Progenitor cell of endocrine pancreas (in vitro differentiated cells): ENCODE data around the gene PTPRA. TPM values are rescaled to one million over a fixed set of nuclear protein-coding genes. Genes with fewer than 3 reads are reported as not detected.

Experiments used
- DNase-seq: peaks from one replicate; pipeline ENCODE4 v3.0.0; 2021; ENCODE audit warnings: low spot score; ENCODE audit not compliant: unreplicated experiment
- H3K27ac Mint-ChIP-seq: 2 replicates; pipeline ENCODE4 v1.8.0; 2021; ENCODE audit warnings: mild to moderate bottlenecking, moderate library complexity, mixed read lengths
- H3K27me3 Mint-ChIP-seq: 2 replicates; pipeline ENCODE4 v1.8.0; 2021; ENCODE audit warnings: mixed read lengths
- H3K36me3 Mint-ChIP-seq: 2 replicates; pipeline ENCODE4 v1.8.0; 2022; ENCODE audit warnings: mixed read lengths; ENCODE audit not compliant: insufficient read depth
- H3K4me1 Mint-ChIP-seq: 2 replicates; pipeline ENCODE4 v1.8.0; 2021; ENCODE audit warnings: low read depth, mixed read lengths
- H3K4me3 Mint-ChIP-seq: 2 replicates; pipeline ENCODE4 v1.8.0; 2021; ENCODE audit warnings: low read depth, mild to moderate bottlenecking, moderate library complexity, mixed read lengths
- H3K9me3 Mint-ChIP-seq: 2 replicates; pipeline ENCODE4 v1.8.0; 2021; ENCODE audit warnings: low read depth, mixed read lengths
- total RNA-seq: library from RNA; stranded (reverse); gene quantifications from 2 replicates; pipeline ENCODE4 v1.2.1, GENCODE V29; 2021
- TF ChIP-seq, protein P1 (sequence below): fragments of 200-600 bp; sonication (generic); IDR thresholded peaks from one replicate; pipeline ENCODE4 v1.5.0; 2021; ENCODE audit warnings: antibody characterized with exemption, mild to moderate bottlenecking; ENCODE audit not compliant: unreplicated experiment

PTPRA gene
- total RNA-seq, 1 donor from 2014 or later: 73.2 TPM

DNA sequence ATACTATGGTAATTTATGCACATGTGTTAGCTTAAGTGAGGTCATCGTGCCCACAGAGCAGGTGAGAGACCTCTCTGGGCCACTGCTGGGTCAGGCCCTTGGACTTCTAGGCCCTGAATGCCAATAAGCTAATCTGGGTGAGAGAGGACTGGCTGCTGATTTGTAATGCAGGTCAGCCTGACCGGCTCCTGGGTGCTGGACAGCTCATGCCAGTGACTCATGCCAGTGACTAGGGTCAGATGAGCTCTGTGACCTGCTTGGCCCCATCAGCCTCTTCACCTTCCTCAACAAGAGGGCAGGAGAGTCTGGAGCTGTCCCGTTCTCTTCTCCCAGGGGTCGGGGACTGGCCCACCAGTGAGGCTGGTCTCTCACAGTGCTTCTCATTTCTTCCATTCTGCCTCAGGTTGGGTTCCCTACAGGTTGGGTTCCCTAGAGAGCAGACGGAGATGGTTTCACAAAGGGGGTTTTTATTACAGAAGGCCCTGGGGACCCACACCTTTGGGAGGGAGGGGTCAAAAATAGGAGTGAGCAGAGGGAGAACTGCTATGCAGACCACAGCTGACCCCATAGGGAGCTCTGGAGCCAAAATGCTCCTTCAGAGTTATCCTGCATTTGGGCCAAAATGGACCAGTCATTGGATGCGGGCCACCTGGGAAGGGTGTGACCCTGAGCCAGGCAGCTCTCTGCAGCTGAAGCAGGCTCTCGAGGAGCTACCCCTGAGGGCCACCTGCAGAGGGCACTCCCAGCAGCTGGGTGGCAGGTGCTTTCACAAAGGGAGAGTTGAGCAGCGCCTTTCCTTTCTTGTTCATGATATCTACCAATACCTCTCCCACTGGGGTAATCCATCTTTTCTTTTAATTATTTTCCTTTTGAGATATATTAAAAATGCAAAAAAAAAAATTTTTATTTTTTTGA lies 196.0 kb downstream of the PTPRA start:
- DNase-seq: no peak
- H3K27me3 Mint-ChIP-seq: peaks cover 33% of the 10 kb centered on the region
- H3K9me3 Mint-ChIP-seq: no peaks in the 10 kb centered on the region
- peaks cover 5% of the 10 kb centered on the region for H3K4me1 Mint-ChIP-seq
- no peak overlapping the region for H3K27ac Mint-ChIP-seq
- no peak overlapping the region for H3K4me3 Mint-ChIP-seq
- H3K36me3 Mint-ChIP-seq: no peaks in the 10 kb centered on the region
- TF ChIP-seq, protein P1, sequence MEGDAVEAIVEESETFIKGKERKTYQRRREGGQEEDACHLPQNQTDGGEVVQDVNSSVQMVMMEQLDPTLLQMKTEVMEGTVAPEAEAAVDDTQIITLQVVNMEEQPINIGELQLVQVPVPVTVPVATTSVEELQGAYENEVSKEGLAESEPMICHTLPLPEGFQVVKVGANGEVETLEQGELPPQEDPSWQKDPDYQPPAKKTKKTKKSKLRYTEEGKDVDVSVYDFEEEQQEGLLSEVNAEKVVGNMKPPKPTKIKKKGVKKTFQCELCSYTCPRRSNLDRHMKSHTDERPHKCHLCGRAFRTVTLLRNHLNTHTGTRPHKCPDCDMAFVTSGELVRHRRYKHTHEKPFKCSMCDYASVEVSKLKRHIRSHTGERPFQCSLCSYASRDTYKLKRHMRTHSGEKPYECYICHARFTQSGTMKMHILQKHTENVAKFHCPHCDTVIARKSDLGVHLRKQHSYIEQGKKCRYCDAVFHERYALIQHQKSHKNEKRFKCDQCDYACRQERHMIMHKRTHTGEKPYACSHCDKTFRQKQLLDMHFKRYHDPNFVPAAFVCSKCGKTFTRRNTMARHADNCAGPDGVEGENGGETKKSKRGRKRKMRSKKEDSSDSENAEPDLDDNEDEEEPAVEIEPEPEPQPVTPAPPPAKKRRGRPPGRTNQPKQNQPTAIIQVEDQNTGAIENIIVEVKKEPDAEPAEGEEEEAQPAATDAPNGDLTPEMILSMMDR: peak; percentile 25

DNA sequence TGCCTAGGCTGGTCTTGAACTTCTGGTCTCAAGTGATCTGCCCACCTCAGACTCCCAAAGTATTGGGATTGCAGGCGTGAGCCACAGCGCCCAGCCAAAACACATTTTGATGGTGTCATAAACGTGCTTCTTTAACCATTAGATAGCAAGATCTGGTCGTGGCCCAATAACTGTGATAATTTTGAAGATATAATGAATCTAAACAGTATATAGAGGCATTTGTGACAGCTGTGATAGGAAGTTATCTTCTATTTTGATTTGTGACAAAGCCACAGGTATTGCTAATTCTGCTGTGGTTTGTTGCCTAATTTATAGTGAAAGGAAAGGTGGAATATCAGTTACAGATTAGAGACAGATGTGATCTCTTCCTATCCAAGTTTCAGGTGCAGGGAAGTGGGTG lies 197.4 kb downstream of the PTPRA start:
- H3K9me3 Mint-ChIP-seq: no peaks in the 10 kb centered on the region
- H3K36me3 Mint-ChIP-seq: no peaks in the 10 kb centered on the region
- DNase-seq: no peak
- H3K27ac Mint-ChIP-seq: no peak overlapping the region
- peaks cover 6% of the 10 kb centered on the region for H3K4me1 Mint-ChIP-seq
- H3K4me3 Mint-ChIP-seq: peak overlapping the region; percentile 56
- TF ChIP-seq, protein P1: no peak
- H3K27me3 Mint-ChIP-seq: peaks cover 35% of the 10 kb centered on the region

DNA sequence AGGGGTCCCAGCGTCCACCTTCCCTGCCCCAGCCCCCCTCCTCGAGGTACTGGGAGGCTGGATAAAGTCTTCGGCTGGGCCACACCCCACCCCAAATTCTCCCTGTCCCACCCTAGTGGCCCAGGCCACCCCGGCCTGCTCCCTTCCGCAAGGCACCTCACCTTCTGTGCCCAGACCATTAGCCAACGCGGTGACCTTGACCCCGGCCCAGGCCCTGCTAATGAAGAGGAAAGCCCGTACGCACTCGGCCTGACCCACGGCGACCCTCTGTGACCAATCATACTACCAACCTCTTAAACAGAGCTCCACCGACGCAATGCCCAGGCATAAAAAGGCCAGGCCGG lies 198.0 kb downstream of the PTPRA start:
- no peak overlapping the region for H3K27ac Mint-ChIP-seq
- no peak for DNase-seq
- H3K9me3 Mint-ChIP-seq: no peaks in the 10 kb centered on the region
- TF ChIP-seq, protein P1: no peak
- H3K36me3 Mint-ChIP-seq: no peaks in the 10 kb centered on the region
- H3K4me1 Mint-ChIP-seq: peaks cover 6% of the 10 kb centered on the region
- H3K4me3 Mint-ChIP-seq: no peak overlapping the region
- peaks cover 36% of the 10 kb centered on the region for H3K27me3 Mint-ChIP-seq

DNA sequence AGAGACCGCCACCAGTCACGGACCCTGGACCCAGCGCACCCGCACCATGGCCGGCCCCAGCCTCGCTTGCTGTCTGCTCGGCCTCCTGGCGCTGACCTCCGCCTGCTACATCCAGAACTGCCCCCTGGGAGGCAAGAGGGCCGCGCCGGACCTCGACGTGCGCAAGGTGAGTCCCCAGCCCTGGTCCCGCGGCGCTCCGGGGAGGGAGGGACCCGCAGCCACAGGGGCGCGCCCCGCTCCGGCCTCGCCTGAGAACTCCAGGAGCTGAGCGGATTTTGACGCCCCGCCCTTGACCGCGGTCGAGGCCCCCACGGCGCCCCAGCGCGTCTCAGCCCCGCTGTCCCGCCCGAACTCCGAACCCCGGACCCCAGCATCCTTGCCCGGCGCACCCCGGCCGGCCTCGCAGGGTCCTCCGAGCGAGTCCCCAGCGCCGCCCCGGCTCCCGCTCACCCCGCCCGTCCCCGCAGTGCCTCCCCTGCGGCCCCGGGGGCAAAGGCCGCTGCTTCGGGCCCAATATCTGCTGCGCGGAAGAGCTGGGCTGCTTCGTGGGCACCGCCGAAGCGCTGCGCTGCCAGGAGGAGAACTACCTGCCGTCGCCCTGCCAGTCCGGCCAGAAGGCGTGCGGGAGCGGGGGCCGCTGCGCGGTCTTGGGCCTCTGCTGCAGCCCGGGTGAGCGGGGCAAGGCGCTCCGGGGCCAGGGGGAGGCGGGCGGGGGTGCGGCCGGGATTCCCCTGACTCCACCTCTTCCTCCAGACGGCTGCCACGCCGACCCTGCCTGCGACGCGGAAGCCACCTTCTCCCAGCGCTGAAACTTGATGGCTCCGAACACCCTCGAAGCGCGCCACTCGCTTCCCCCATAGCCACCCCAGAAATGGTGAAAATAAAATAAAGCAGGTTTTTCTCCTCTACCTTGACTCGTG lies 198.6 kb downstream of the PTPRA start, which contains the start of gene OXT:
TSS of gene OXT (plus strand) at position 11 of the 920 bp plus-strand sequence. CDS start at position 47, 36 bp downstream.
- H3K9me3 Mint-ChIP-seq: no peaks in the 10 kb centered on the region
- H3K36me3 Mint-ChIP-seq: no peaks in the 10 kb centered on the region
- no peak for DNase-seq
- TF ChIP-seq, protein P1: no peak
- peaks cover 32% of the 10 kb centered on the region for H3K27me3 Mint-ChIP-seq
- peak within 1 kb of the TSS; percentile 56 for H3K4me3 Mint-ChIP-seq
- peaks cover 6% of the 10 kb centered on the region for H3K4me1 Mint-ChIP-seq
- H3K27ac Mint-ChIP-seq: peak within 1 kb of the TSS; percentile 78
